ENCODE data around the gene ACKR4.
"Not testable (repeated sequence)": the region's sequence is repeated elsewhere in the genome, so short reads cannot be mapped to it uniquely, and the experiment has no call there.

The ACKR4 gene

GRCh38 chr3:132595014-132595413, 2.1 kb upstream of the ACKR4 start:
- no peak for DNase-seq

GRCh38 chr3:132596326-132596725, 744 bp upstream of the ACKR4 start:
- no peak for DNase-seq

GRCh38 chr3:132597660-132598059, 590 bp downstream of the ACKR4 start:
- DNase-seq: no peak

- DNase-seq: no peak
These were observed 1.1 kb downstream of the ACKR4 start for GRCh38 chr3:132598181-132598580.

- not testable (repeated sequence) for DNase-seq
These were observed 3.5 kb downstream of the ACKR4 start for GRCh38 chr3:132600614-132601013.

GRCh38 chr3:132605374-132605792, 8.3 kb downstream of the ACKR4 start:
- DNase-seq: no peak

GRCh38 chr3:132606085-132606484, 9.0 kb downstream of the ACKR4 start:
- DNase-seq: no peak

GRCh38 chr3:132606620-132607019, 9.6 kb downstream of the ACKR4 start:
- DNase-seq: not testable (repeated sequence)

- DNase-seq: not testable (repeated sequence)
These were observed 18.2 kb downstream of the ACKR4 start for GRCh38 chr3:132615301-132615700.

GRCh38 chr3:132615881-132616280, 18.8 kb downstream of the ACKR4 start:
- DNase-seq: no peak

GRCh38 chr3:132616780-132617179, 19.7 kb downstream of the ACKR4 start:
- no peak for DNase-seq

GRCh38 chr3:132622148-132622547, 25.1 kb downstream of the ACKR4 start:
- no peak for DNase-seq

- no peak for DNase-seq
These were observed 25.7 kb downstream of the ACKR4 start for GRCh38 chr3:132622761-132623160.

GRCh38 chr3:132623646-132624045, 26.6 kb downstream of the ACKR4 start:
- no peak for DNase-seq

- no peak for DNase-seq
These were observed 27.7 kb downstream of the ACKR4 start for GRCh38 chr3:132624790-132625189.

- no peak for DNase-seq
These were observed 28.5 kb downstream of the ACKR4 start for GRCh38 chr3:132625613-132626012.

- no peak for DNase-seq
These were observed 29.9 kb downstream of the ACKR4 start for GRCh38 chr3:132626955-132627354.

GRCh38 chr3:132628157-132628556, 31.1 kb downstream of the ACKR4 start:
- no peak for DNase-seq

- no peak for DNase-seq
These were observed 32.9 kb downstream of the ACKR4 start for GRCh38 chr3:132629928-132630327.

GRCh38 chr3:132630612-132631011, 33.5 kb downstream of the ACKR4 start:
- no peak for DNase-seq

GRCh38 chr3:132635052-132635451, 38.0 kb downstream of the ACKR4 start:
- DNase-seq: no peak

GRCh38 chr3:132637590-132637989, 40.5 kb downstream of the ACKR4 start:
- DNase-seq: no peak

GRCh38 chr3:132638706-132639105, 41.6 kb downstream of the ACKR4 start:
- DNase-seq: no peak

GRCh38 chr3:132641427-132641826, 44.4 kb downstream of the ACKR4 start:
- DNase-seq: not testable (repeated sequence)

- DNase-seq: no peak
These were observed 44.9 kb downstream of the ACKR4 start for GRCh38 chr3:132641837-132642538.

Measured in activated T-cell treated with anti-CD3 and anti-CD28 coated beads, Interleukin-2, amount 50 U/mL, for 1 hour (primary cell).